Activated T-helper 2 cell treated with anti-CD3 and anti-CD28 coated beads, Interferon-gamma antibody, Interleukin-2, Interleukin-4, amounts not matched to agents 10 μg/mL and 5 μg/mL and 100 μg/mL, durations not matched to agents 14 hours and 24 hours and 36 hours (primary cell): ENCODE results near the gene SYNRG. TPM values are rescaled to one million over a fixed set of nuclear protein-coding genes. Genes with fewer than 3 reads are reported as not detected.
A peak's percentile ranks its signal among the peaks of the same experiment; 100 is the strongest.

Experiments used
- DNase-seq: peaks from one replicate; pipeline ENCODE4 v3.0.0; 2021; ENCODE audit warnings: low spot score
- H3K27ac Mint-ChIP-seq: one replicate; pipeline ENCODE4 v1.8.0; 2021; ENCODE audit warnings: mixed read lengths
- H3K27me3 Mint-ChIP-seq: one replicate; pipeline ENCODE4 v1.8.0; 2021; ENCODE audit warnings: low read depth, mixed read lengths
- H3K36me3 Mint-ChIP-seq: one replicate; pipeline ENCODE4 v1.8.0; 2021; ENCODE audit warnings: low read depth, mixed read lengths
- H3K4me1 Mint-ChIP-seq: one replicate; pipeline ENCODE4 v1.8.0; 2021; ENCODE audit warnings: low read depth, mixed read lengths
- H3K4me3 Mint-ChIP-seq: one replicate; pipeline ENCODE4 v1.8.0; 2021; ENCODE audit warnings: low read depth, mild to moderate bottlenecking, moderate library complexity, mixed read lengths
- H3K9me3 Mint-ChIP-seq: one replicate; pipeline ENCODE4 v1.8.0; 2021; ENCODE audit warnings: mixed read lengths
- intact Hi-C: fragments of 100-400 bp; cut with micrococcal nuclease; formaldehyde crosslinking; loops from one replicate; pipeline ENCODE4 v1.15.1; 2023
- total RNA-seq: library from RNA; stranded (reverse); gene quantifications from 2 replicates; pipeline ENCODE4 v1.2.3, GENCODE V29; 2022

The SYNRG gene
- total RNA-seq, 1 donor from 2014 or later: 43.7 TPM

DNA sequence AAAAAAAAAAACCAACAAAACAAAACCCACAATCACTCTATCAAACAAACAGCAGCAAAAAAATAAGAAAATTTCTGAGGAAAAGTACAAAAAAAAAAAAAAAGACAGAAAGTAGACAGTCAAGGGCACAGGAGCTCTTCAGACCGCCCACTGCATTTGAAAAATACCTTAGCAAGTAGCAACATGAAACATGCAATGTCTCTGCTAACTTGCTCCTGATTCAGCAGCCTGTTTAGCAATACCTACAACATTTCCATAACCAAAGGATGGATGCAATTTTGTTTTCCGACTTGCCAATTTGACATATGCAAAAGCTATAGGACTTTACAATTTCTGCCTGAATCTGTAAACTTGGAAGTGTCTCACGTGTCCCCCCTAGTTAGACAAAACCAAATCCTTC is 57.4 kb downstream of the SYNRG start:
- peaks cover 25% of the 10 kb centered on the region for H3K4me1 Mint-ChIP-seq
- no peaks in the 10 kb centered on the region for H3K9me3 Mint-ChIP-seq
- DNase-seq: no peak
- no peaks in the 10 kb centered on the region for H3K27me3 Mint-ChIP-seq
- intact Hi-C loops: no loop called here
- no peak overlapping the region for H3K4me3 Mint-ChIP-seq
- no peak overlapping the region for H3K27ac Mint-ChIP-seq
- peaks cover 51% of the 10 kb centered on the region for H3K36me3 Mint-ChIP-seq

DNA sequence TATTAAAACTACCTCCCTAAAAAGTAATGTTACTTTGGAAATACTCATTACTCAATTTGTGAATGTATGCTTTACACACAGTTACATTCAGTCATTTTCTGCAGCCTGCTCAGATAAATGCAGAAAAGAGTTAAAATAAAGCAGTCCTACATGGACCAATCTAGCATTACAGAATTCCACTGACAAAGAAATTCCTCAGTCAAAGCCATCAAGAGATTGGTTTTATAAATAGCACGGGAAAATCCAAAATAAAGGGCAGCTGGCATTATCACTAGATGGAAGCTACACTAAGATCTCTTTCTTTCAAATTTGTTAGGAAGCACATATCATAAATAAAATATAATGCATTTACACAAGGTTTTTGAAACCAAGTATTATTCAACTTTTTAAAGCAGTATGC is 61.2 kb downstream of the SYNRG start:
- H3K36me3 Mint-ChIP-seq: peaks cover 46% of the 10 kb centered on the region
- peaks cover 25% of the 10 kb centered on the region for H3K4me1 Mint-ChIP-seq

DNA sequence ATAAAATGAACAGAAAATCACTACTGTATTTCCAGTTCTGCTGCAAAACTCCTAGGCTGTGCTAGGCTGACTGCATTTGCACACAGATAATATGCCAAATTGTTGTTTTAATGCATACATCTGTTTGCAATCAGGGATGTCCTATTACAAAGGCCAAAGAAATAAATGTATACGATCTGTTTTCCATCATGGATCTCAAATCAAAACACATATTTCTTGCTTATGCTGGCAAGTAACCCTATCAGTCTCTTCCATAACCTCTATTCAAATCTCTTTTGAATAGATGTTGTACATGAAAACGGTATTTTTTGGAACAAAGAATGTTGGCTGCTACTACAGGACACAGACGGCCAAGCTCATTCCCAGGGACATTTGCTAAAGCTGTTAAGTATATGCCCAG is 62.9 kb downstream of the SYNRG start:
- DNase-seq: no peak
- Mint-ChIP-seq H3K9me3 (no peaks in the 10 kb centered on the region), H3K27me3 (no peaks in the 10 kb centered on the region), H3K4me3 (no peak overlapping the region), H3K4me1 (peaks cover 15% of the 10 kb centered on the region), H3K27ac (no peak overlapping the region), H3K36me3 (peaks cover 44% of the 10 kb centered on the region)
- intact Hi-C loops: no loop called here

More for the DNA sequence above, 61.2 kb downstream of the SYNRG start:
- no peak for DNase-seq
- Mint-ChIP-seq H3K9me3 (no peaks in the 10 kb centered on the region), H3K27me3 (no peaks in the 10 kb centered on the region), H3K4me3 (no peak overlapping the region), H3K27ac (no peak overlapping the region)
- intact Hi-C loops: no loop called here

DNA sequence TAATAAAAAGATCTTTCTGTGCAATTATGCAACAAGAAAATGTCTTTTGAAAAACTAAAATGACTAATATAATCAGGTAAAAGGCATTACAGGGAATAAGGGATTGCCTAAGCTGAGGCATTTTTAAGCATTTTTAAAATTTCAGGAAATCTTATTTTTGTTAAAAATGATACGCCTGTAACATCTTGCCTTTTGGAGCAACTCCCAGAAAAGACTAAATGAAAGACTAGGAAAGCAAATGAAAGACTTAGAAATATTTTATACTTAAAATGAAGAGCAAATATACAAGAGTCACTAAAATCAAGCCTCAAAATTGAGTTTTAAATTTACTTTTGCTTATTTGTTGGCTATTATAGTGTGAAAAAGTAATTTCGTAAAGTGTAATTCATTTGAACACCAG is 63.7 kb downstream of the SYNRG start:
- peaks cover 43% of the 10 kb centered on the region for H3K36me3 Mint-ChIP-seq
- peaks cover 15% of the 10 kb centered on the region for H3K4me1 Mint-ChIP-seq
- no peak overlapping the region for H3K27ac Mint-ChIP-seq
- no peak overlapping the region for H3K4me3 Mint-ChIP-seq
- intact Hi-C loops: no loop called here
- DNase-seq: no peak
- H3K27me3 Mint-ChIP-seq: no peaks in the 10 kb centered on the region
- no peaks in the 10 kb centered on the region for H3K9me3 Mint-ChIP-seq

DNA sequence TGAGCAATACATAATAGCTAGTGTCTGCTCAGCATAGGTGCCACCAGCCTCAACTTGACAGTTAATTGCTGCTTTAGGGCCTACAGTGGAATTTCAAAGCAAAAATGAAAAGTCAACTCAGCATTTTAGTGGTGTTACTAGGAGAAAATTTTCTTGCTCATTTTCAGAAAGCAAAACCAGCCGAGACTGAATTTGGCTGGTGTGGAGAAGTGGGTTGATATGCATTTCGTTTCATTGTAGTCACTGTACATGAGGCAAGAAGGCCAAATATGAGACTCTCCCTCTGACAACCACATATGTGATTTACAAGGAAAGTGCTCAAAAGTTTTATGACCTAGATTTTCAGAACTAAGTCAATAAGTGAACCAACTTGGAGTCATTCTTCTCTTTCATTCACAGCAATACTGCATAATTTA is 65.6 kb downstream of the SYNRG start:
- intact Hi-C loops: no loop called here
- no peak for DNase-seq
- H3K27me3 Mint-ChIP-seq: no peaks in the 10 kb centered on the region
- H3K4me3 Mint-ChIP-seq: no peak overlapping the region
- H3K27ac Mint-ChIP-seq: no peak overlapping the region
- peaks cover 9% of the 10 kb centered on the region for H3K4me1 Mint-ChIP-seq
- H3K9me3 Mint-ChIP-seq: no peaks in the 10 kb centered on the region
- peaks cover 43% of the 10 kb centered on the region for H3K36me3 Mint-ChIP-seq

DNA sequence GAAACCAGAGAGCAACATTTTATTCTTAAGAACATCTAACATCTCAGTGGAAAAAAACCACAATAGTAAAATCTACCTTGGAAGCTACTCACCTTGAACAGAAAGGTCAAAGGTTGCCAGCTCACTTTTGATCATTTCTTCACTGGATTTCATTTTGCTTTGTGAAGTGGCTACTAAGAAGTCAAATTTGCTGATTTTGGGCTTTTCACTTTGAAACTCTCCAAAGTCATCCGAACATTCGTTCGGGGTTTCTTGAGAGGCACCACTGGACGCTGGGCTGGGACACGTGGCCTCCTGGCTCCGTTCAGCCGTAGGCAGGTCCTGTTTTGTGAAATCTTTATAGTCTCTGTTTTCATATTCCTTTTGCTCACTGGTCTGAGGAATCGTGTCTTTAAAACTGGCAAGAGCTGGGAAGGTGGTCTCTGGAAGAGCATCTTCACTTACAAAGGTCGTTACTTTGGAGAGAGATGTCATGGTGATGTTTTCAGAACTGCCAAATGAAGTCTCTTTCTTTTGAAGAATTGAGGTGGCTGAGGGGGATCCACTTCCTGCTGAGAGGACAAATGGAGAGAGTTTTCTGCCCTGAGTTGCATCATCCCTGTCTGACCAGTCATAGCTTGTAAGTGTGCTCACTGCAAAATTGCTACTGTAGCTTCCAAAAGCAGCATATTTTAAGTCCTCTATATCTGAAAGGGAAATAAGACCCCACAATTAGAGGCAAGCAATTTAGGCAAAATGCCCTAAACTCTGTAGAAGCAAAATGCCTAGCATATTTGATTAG is 67.1 kb downstream of the SYNRG start:
- H3K27me3 Mint-ChIP-seq: no peaks in the 10 kb centered on the region
- H3K4me3 Mint-ChIP-seq: no peak overlapping the region
- no peak overlapping the region for H3K27ac Mint-ChIP-seq
- no peak for DNase-seq
- no peaks in the 10 kb centered on the region for H3K9me3 Mint-ChIP-seq
- intact Hi-C loops: no loop called here
- H3K36me3 Mint-ChIP-seq: peaks cover 57% of the 10 kb centered on the region
- peaks cover 6% of the 10 kb centered on the region for H3K4me1 Mint-ChIP-seq

DNA sequence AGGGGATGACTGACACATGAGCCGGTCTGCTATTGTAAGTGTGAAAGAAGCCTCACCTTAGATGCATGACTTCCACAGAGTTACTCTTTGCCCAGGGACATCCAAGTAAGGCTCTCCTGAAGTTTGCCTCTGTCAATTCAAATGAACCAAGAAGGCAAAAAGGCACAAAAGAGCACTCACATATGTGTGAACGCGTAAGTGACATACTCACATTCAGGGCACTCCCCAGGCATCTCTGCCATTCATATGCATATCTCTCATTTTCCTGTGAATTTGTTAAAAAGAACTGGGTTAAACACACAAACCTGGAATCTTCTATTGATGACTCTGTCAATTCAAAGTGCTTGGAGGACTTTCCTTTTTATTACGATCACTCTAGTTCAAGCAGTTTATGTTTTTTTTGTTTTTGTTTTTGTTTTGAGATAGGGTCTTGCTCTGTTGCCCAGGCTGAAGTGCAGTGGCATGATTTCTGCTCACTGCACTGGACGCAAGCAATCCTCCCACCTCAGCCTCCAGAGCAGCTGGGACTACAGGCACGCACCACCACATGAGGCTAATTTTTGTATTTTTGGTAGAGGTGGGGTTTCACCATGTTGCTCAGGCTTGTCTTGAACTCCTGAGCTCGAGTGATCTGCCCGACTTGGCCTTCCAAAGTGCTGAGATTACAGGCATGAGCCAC is 70.1 kb downstream of the SYNRG start:
- intact Hi-C loops: no loop called here
- H3K4me3 Mint-ChIP-seq: no peak overlapping the region
- no peak for DNase-seq
- H3K27me3 Mint-ChIP-seq: no peaks in the 10 kb centered on the region
- H3K27ac Mint-ChIP-seq: no peak overlapping the region
- H3K36me3 Mint-ChIP-seq: peaks cover 68% of the 10 kb centered on the region
- H3K4me1 Mint-ChIP-seq: no peaks in the 10 kb centered on the region
- no peaks in the 10 kb centered on the region for H3K9me3 Mint-ChIP-seq

GRCh38 chr17:37535906-37536305 is 73.3 kb downstream of the SYNRG start:
- no peaks in the 10 kb centered on the region for H3K9me3 Mint-ChIP-seq
- peaks cover 62% of the 10 kb centered on the region for H3K36me3 Mint-ChIP-seq
- no peaks in the 10 kb centered on the region for H3K27me3 Mint-ChIP-seq
- no peaks in the 10 kb centered on the region for H3K4me1 Mint-ChIP-seq
- intact Hi-C loops: no loop called here
- H3K4me3 Mint-ChIP-seq: no peak overlapping the region
- DNase-seq: no peak
- H3K27ac Mint-ChIP-seq: peak overlapping the region; percentile 2

DNA sequence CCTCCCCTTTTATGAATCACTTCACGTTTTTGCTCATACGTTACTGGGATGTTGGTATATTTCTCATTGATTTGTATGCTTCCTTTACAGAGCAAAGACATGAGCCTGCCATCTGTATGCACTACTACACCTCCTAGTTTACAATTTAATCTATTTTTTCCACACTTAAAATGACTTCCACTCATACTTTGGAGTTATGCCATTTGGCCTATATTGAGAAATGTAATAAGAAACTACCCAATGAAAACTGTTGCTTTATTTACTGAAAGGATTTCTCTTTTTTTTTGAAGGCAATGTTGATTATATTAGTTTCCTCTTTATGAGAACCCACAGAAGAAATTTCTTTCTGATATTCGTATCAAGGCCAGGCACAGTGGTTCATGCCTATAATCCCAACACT is 76.5 kb downstream of the SYNRG start:
- Mint-ChIP-seq H3K27ac (no peak overlapping the region), H3K4me1 (no peaks in the 10 kb centered on the region), H3K9me3 (no peaks in the 10 kb centered on the region), H3K4me3 (no peak overlapping the region), H3K27me3 (no peaks in the 10 kb centered on the region), H3K36me3 (peaks cover 64% of the 10 kb centered on the region)
- DNase-seq: no peak
- intact Hi-C loops: no loop called here

GRCh38 chr17:37530420-37530819 is 78.8 kb downstream of the SYNRG start:
- no peaks in the 10 kb centered on the region for H3K9me3 Mint-ChIP-seq
- H3K27ac Mint-ChIP-seq: no peak overlapping the region
- no peaks in the 10 kb centered on the region for H3K4me1 Mint-ChIP-seq
- no peaks in the 10 kb centered on the region for H3K27me3 Mint-ChIP-seq
- no peak overlapping the region for H3K4me3 Mint-ChIP-seq
- peaks cover 55% of the 10 kb centered on the region for H3K36me3 Mint-ChIP-seq
- intact Hi-C loops: no loop called here
- DNase-seq: no peak

- DNase-seq: no peak
- no peak overlapping the region for H3K27ac Mint-ChIP-seq
- no peaks in the 10 kb centered on the region for H3K27me3 Mint-ChIP-seq
- peaks cover 59% of the 10 kb centered on the region for H3K36me3 Mint-ChIP-seq
- intact Hi-C loops: loop anchor here (5.0 kb wide), 1 partner anchor 265 kb away; no protein-coding TSS in a partner anchor
- no peak overlapping the region for H3K4me3 Mint-ChIP-seq
- no peaks in the 10 kb centered on the region for H3K4me1 Mint-ChIP-seq
- no peaks in the 10 kb centered on the region for H3K9me3 Mint-ChIP-seq
These were observed 81.9 kb downstream of the SYNRG start for GRCh38 chr17:37527249-37527851.

GRCh38 chr17:37523715-37524219 is 85.5 kb downstream of the SYNRG start:
- Mint-ChIP-seq H3K27me3 (no peaks in the 10 kb centered on the region), H3K27ac (peak overlapping the region; percentile 23), H3K4me3 (no peak overlapping the region), H3K36me3 (peaks cover 50% of the 10 kb centered on the region), H3K4me1 (peaks cover 8% of the 10 kb centered on the region), H3K9me3 (no peaks in the 10 kb centered on the region)
- no peak for DNase-seq
- intact Hi-C loops: no loop called here

GRCh38 chr17:37521821-37522220 is 87.4 kb downstream of the SYNRG start:
- Mint-ChIP-seq H3K9me3 (no peaks in the 10 kb centered on the region), H3K4me1 (peaks cover 8% of the 10 kb centered on the region), H3K4me3 (no peak overlapping the region), H3K36me3 (peaks cover 53% of the 10 kb centered on the region), H3K27ac (no peak overlapping the region), H3K27me3 (no peaks in the 10 kb centered on the region)
- intact Hi-C loops: no loop called here
- DNase-seq: no peak
